ENCODE measurements around the gene CILP. TPM values are rescaled to one million over a fixed set of nuclear protein-coding genes. Genes with fewer than 3 reads are reported as not detected.

Gene CILP
- total RNA-seq, 2 experiments from 2014 or later: 0.06 TPM; not detected in 1

GRCh38 chr15:65180167-65180566 is 31.1 kb downstream of the CILP start:
- Histone ChIP-seq H2AFZ (ENCODE audit: low read length) (no peak overlapping the region), H4K20me1 (ENCODE audit: insufficient read depth, low read length) (no peaks in the 10 kb centered on the region; the same call in 1 of the 2 replicates), H3K9me2 (ENCODE audit: insufficient read depth, low read length) (no peaks in the 10 kb centered on the region), H3K27ac (ENCODE audit: low read depth, low read length, poor library complexity, severe bottlenecking) (no peak overlapping the region), H3K9me3 (ENCODE audit: low read length) (no peaks in the 10 kb centered on the region), H3K4me1 (ENCODE audit: insufficient read depth, low read length, poor library complexity, severe bottlenecking) (peaks cover 17% of the 10 kb centered on the region), H3K4me2 (ENCODE audit: low read length) (no peak overlapping the region), H3K79me2 (ENCODE audit: insufficient read depth, low read depth, low read length) (peaks cover 60% of the 10 kb centered on the region), H3K4me3 (ENCODE audit: low read depth, low read length, poor library complexity, severe bottlenecking) (no peak overlapping the region), H3K36me3 (ENCODE audit: insufficient read depth, low read length) (peaks cover 57% of the 10 kb centered on the region)
- no peak for TF ChIP-seq EZH2phosphoT487 (IDR thresholded peaks at IDR 0.05; ENCODE audit: borderline replicate concordance, low read depth, low read length)
- no TSS peak for BruUV-seq (replicated peaks)
- ChIA-PET CTCF (ENCODE audit: unreplicated experiment) (no interaction called here), POLR2A (interaction anchor here (1.3 kb wide), 1 partner anchor 107 kb away, joined by 3 read pairs; the partner anchor contains the start of gene PARP16)
- intact Hi-C loops (cut with micrococcal nuclease; ENCODE audit: unreplicated experiment): loop anchor here (10.0 kb wide), 1 partner anchor 145 kb away; no protein-coding TSS in a partner anchor
- DNase-seq (ENCODE audit: low spot score): no peak

GRCh38 chr15:65177901-65178300 is 33.4 kb downstream of the CILP start:
- Histone ChIP-seq H3K27ac (ENCODE audit: low read depth, low read length, poor library complexity, severe bottlenecking) (no peak overlapping the region), H3K79me2 (ENCODE audit: insufficient read depth, low read depth, low read length) (peaks cover 40% of the 10 kb centered on the region), H3K9me3 (ENCODE audit: low read length) (no peaks in the 10 kb centered on the region), H4K20me1 (ENCODE audit: insufficient read depth, low read length) (no peaks in the 10 kb centered on the region; the same call in 1 of the 2 replicates), H3K4me1 (ENCODE audit: insufficient read depth, low read length, poor library complexity, severe bottlenecking) (peaks cover 7% of the 10 kb centered on the region), H2AFZ (ENCODE audit: low read length) (no peak overlapping the region), H3K36me3 (ENCODE audit: insufficient read depth, low read length) (peaks cover 76% of the 10 kb centered on the region), H3K4me2 (ENCODE audit: low read length) (no peak overlapping the region), H3K9me2 (ENCODE audit: insufficient read depth, low read length) (no peaks in the 10 kb centered on the region), H3K4me3 (ENCODE audit: low read depth, low read length, poor library complexity, severe bottlenecking) (no peak overlapping the region)
- TF ChIP-seq EZH2phosphoT487 (IDR thresholded peaks at IDR 0.05; ENCODE audit: borderline replicate concordance, low read depth, low read length) (no peak), CTCF (conservative IDR thresholded peaks at IDR 0.05; ENCODE audit: low read length) (no peak)
- POLR2A ChIA-PET: interaction anchor here (0.6 kb wide), 1 partner anchor 116 kb away, joined by 4 read pairs; no protein-coding TSS in a partner anchor
- CTCF ChIA-PET (ENCODE audit: unreplicated experiment): no interaction called here
- DNase-seq (ENCODE audit: low spot score): no peak
- BruUV-seq (replicated peaks): no TSS peak
- intact Hi-C loops (cut with micrococcal nuclease; ENCODE audit: unreplicated experiment): no loop called here

- POLR2A ChIA-PET: no interaction called here
- H3K36me3 ChIP-seq (ENCODE audit: insufficient read depth, low read length): peaks cover 88% of the 10 kb centered on the region
- no TSS peak for BruUV-seq (replicated peaks)
Observed at GRCh38 chr15:65176056-65176455, 35.2 kb downstream of the CILP start.

More at GRCh38 chr15:65176056-65176455, 35.2 kb downstream of the CILP start:
- H3K79me2 ChIP-seq (ENCODE audit: insufficient read depth, low read depth, low read length): peaks cover 22% of the 10 kb centered on the region
- no peak overlapping the region for H3K4me3 ChIP-seq (ENCODE audit: low read depth, low read length, poor library complexity, severe bottlenecking)
- no peaks in the 10 kb centered on the region for H3K4me1 ChIP-seq (ENCODE audit: insufficient read depth, low read length, poor library complexity, severe bottlenecking)
- no peaks in the 10 kb centered on the region for H4K20me1 ChIP-seq (ENCODE audit: insufficient read depth, low read length)
- no peak overlapping the region for H2AFZ ChIP-seq (ENCODE audit: low read length)
- H3K9me2 ChIP-seq (ENCODE audit: insufficient read depth, low read length): no peaks in the 10 kb centered on the region
- no peaks in the 10 kb centered on the region for H3K9me3 ChIP-seq (ENCODE audit: low read length)
- intact Hi-C loops (cut with micrococcal nuclease; ENCODE audit: unreplicated experiment): no loop called here
- CTCF ChIA-PET (ENCODE audit: unreplicated experiment): no interaction called here
- no peak overlapping the region for H3K27ac ChIP-seq (ENCODE audit: low read depth, low read length, poor library complexity, severe bottlenecking)
- TF ChIP-seq CTCF (conservative IDR thresholded peaks at IDR 0.05; ENCODE audit: low read length) (no peak), EZH2phosphoT487 (IDR thresholded peaks at IDR 0.05; ENCODE audit: borderline replicate concordance, low read depth, low read length) (no peak)
- no peak for DNase-seq (ENCODE audit: low spot score)
- no peak overlapping the region for H3K4me2 ChIP-seq (ENCODE audit: low read length)

All from OCI-LY7 (cell line).